ENCODE results near the gene OR4K1.

OR4K1 gene

GRCh38 chr14:19974844-19975243, 44.1 kb downstream of the OR4K1 start:
- TF ChIP-seq ZNF274 (IDR thresholded peaks at IDR 0.05; ENCODE audit: low read depth, low read length), result no peak
- no peak overlapping the region for H3K4me3 ChIP-seq (ENCODE audit: low read length)

- H3K4me3 ChIP-seq (ENCODE audit: low read length), result no peak within 1 kb of the TSS
- TF ChIP-seq ZNF274 (IDR thresholded peaks at IDR 0.05; ENCODE audit: low read depth, low read length), result no peak
These were observed 44.6 kb downstream of the OR4K1 start, which contains the start of gene OR4K15 for GRCh38 chr14:19975291-19975690. Gene OR4K15 (plus strand): TSS chr14:19975591. CDS start chr14:19975591, 0 bp downstream.

Data from GM08714 (cell line).